Heart right ventricle (tissue), 16 donors: Measurements from ENCODE around the gene TTL. TPM values are rescaled to one million over a fixed set of nuclear protein-coding genes. Genes with fewer than 3 reads are reported as not detected.
"Not testable (repeated sequence)": the region's sequence is repeated elsewhere in the genome, so short reads cannot be mapped to it uniquely, and the experiment has no call there.

Source experiments
- ATAC-seq, 8 donors: fragments of 200-7000 bp; cut with Tn5 transposase; one replicate each; pipeline ENCODE4 v1.9.1; 2020; ENCODE audit warnings: mild to moderate bottlenecking in 8 of 8, moderate library complexity in 8 of 8, moderate number of reproducible peaks in 1 of 8
- DNase-seq, 2 donors: peaks; one replicate each; pipeline ENCODE4 v3.0.0-alpha.2; 2020
- H3K27ac ChIP-seq, 10 donors: fragments of 200-600 bp; sonication (generic) in 2 of 10; one replicate each; pipeline versions ENCODE4 v1.5.0 to v1.8.0; 2020 to 2022; ENCODE audit warnings: mild to moderate bottlenecking in 3 of 10
- H3K27me3 ChIP-seq, 7 donors: fragments of 200-600 bp; one replicate each; pipeline ENCODE4 v1.8.0; 2021 to 2022; ENCODE audit warnings: mild to moderate bottlenecking in 2 of 7
- H3K36me3 ChIP-seq, 9 donors: fragments of 200-600 bp; sonication (generic) in 1 of 9; one replicate each; pipeline versions ENCODE4 v1.5.0 to v1.8.0; 2020 to 2022; ENCODE audit warnings: mild to moderate bottlenecking in 2 of 9
- H3K4me1 ChIP-seq, 9 donors: fragments of 200-600 bp; sonication (generic) in 1 of 9; one replicate each; pipeline versions ENCODE4 v1.5.0 to v1.8.0; 2020 to 2022; ENCODE audit warnings: mild to moderate bottlenecking in 4 of 9
- H3K4me3 ChIP-seq, 10 donors: fragments of 200-600 bp; sonication (generic) in 2 of 10; one replicate each; pipeline versions ENCODE4 v1.5.0 to v1.8.0; 2020 to 2022; ENCODE audit warnings: mild to moderate bottlenecking in 7 of 10, moderate library complexity in 2 of 10
- H3K9me3 ChIP-seq, 11 donors: fragments of 200-600 bp in 10 of 11; sonication (generic) in 2 of 11; one replicate each; pipeline versions ENCODE4 v1.5.0 to v1.8.0; 2013 to 2022; ENCODE audit warnings: mild to moderate bottlenecking in 2 of 11, control low read depth in 1 of 11, moderate library complexity in 1 of 11
- CTCF ChIP-seq, 9 donors: fragments of 200-600 bp; sonication (generic) in 2 of 9; IDR thresholded peaks; one replicate each; pipeline versions ENCODE4 v1.5.0 to v1.8.0; 2021 to 2022; ENCODE audit warnings: antibody characterized with exemption in 9 of 9, mild to moderate bottlenecking in 5 of 9, moderate library complexity in 1 of 9
- WGBS, 2 donors: extraction: QIAGEN DNeasy Blood & Tissue Kit; methylation state at CpG; one replicate each; pipeline ENCODE4 v1.1.7; 2013; ENCODE audit warnings: inconsistent platforms in 1 of 2; 5-methylcytosine and 5-hydroxymethylcytosine counted together
- intact Hi-C, 10 donors: fragments of 100-400 bp; cut with DNase I; formaldehyde crosslinking; loops; one replicate each; pipeline versions ENCODE4 v1.11.1 to v1.14.2; 2022
- polyA plus RNA-seq, 2 donors: library from polyadenylated mRNA; stranded (reverse); fragments of 200-250 nt; gene quantifications; one replicate each; pipeline ENCODE4 v1.2.3, GENCODE V29; 2013
- total RNA-seq, 10 donors: library from RNA; stranded (reverse); fragmentation: NEBNext Ultra II Directional in 3 of 10; extraction: Animal tissue kit (Norgen Biotek cat#: 25700) in 3 of 10; gene quantifications; one replicate each; pipeline versions ENCODE4 v1.2.1 to v1.2.4, GENCODE V29; 2021 to 2023
- donor health status: Arrhythmogenic right ventricular cardiomyopathy.
- donor health status: ischemic (EF 13 %, LVEDD 7.1; RV severe dilation, severe dysfunction).
- donor health status: healthy with polysubstance abuse.
- donor health status: DM: no; HTN: yes; CAD: no.
- donor health status: DM: no; HTN: no; CAD: no.
- donor health status: ischemic (EF 25% LVEDD 6.9; RV normal size, moderate dysfunction).
- donor health status: ischemic (EF 25% LVEDD 5.7; RV mildly dilated, moderate dysfunction).
- donor health status: healthy.
- donor health status: DM: yes; HTN: yes; CAD: no.
- donor health status: Ischemic cardiomyopathy.
- donor health status: ischemic (EF 35%, LVEDD 5.7; RV mildly dilated, moderate dysfunction).
- donor health status: nonischemic (EF 11% LVEDD 7.7; RV severe dilation, severe dysfunction).
- donor health status: DM: yes; HTN: yes; CAD: no.
- donor health status: PGD.
- donor health status: ischemic (EF 29% LVEDD 5.4; RV normal size, mild dysfunction).
- donor health status: nonischemic (EF 23%, LVEDD 6.1; RV moderate dilation, normal function).

The TTL gene
- total and polyA plus RNA-seq, 12 donors, result 12.9 to 54.5 (median 46.4) TPM

- Histone ChIP-seq H3K9me3 (peaks cover 0 to 11% (median 0%) of the 10 kb centered on the region in 11 donors), H3K4me3 (no peak overlapping the region), H3K27ac (no peak overlapping the region), H3K36me3 (peaks cover 0 to 85% (median 19%) of the 10 kb centered on the region in 9 donors), H3K27me3 (no peaks in the 10 kb centered on the region), H3K4me1 (no peaks in the 10 kb centered on the region)
- no peak for DNase-seq
- intact Hi-C loops, result no loop called here
- 89 to 98% methylated on average over 9 of the region's 9 CpGs for WGBS, 2 donors
- TF ChIP-seq CTCF (IDR thresholded peaks at IDR 0.05), result no peak
- ATAC-seq, result no peak
Measured at GRCh38 chr2:112519506-112519905, 37.5 kb downstream of the TTL start.

GRCh38 chr2:112520234-112520783 lies 38.4 kb downstream of the TTL start:
- H3K27ac ChIP-seq, result no peak overlapping the region
- no peak for TF ChIP-seq CTCF (IDR thresholded peaks at IDR 0.05)
- 85 to 91% methylated on average over 7 of the region's 7 CpGs for WGBS, 2 donors
- no peaks in the 10 kb centered on the region for H3K27me3 ChIP-seq
- ATAC-seq, result no peak
- peaks cover 0 to 4% (median 0%) of the 10 kb centered on the region in 11 donors for H3K9me3 ChIP-seq
- H3K4me3 ChIP-seq, result no peak overlapping the region
- no peaks in the 10 kb centered on the region for H3K4me1 ChIP-seq
- DNase-seq, result no peak
- H3K36me3 ChIP-seq, result peaks cover 0 to 77% (median 17%) of the 10 kb centered on the region in 9 donors
- intact Hi-C loops, result no loop called here

- WGBS, 2 donors, result 97% methylated on average over 3 of the region's 3 CpGs
- Histone ChIP-seq H3K27ac (no peak overlapping the region), H3K36me3 (peaks cover 0 to 58% (median 16%) of the 10 kb centered on the region in 9 donors), H3K9me3 (no peaks in the 10 kb centered on the region), H3K4me1 (no peaks in the 10 kb centered on the region), H3K27me3 (no peaks in the 10 kb centered on the region), H3K4me3 (no peak overlapping the region)
- no peak for DNase-seq
- TF ChIP-seq CTCF (IDR thresholded peaks at IDR 0.05), result no peak
- ATAC-seq, result no peak
- intact Hi-C loops, result no loop called here
Measured at GRCh38 chr2:112523291-112523777, 41.4 kb downstream of the TTL start.

GRCh38 chr2:112524276-112524675 lies 42.3 kb downstream of the TTL start:
- intact Hi-C loops, H3K4me3 ChIP-seq, H3K27ac ChIP-seq, DNase-seq, ATAC-seq, H3K27me3 ChIP-seq, H3K4me1 ChIP-seq, H3K9me3 ChIP-seq: not testable (repeated sequence)
- H3K36me3 ChIP-seq, result peaks cover 0 to 58% (median 24%) of the 10 kb centered on the region in 9 donors
- WGBS, 2 donors, result 99 to 100% methylated on average over 3 of the region's 3 CpGs

- Histone ChIP-seq H3K9me3 (no peaks in the 10 kb centered on the region), H3K27me3 (no peaks in the 10 kb centered on the region), H3K27ac (no peak overlapping the region), H3K36me3 (peaks cover 0 to 62% (median 13%) of the 10 kb centered on the region in 9 donors), H3K4me3 (no peak overlapping the region), H3K4me1 (peaks cover 0 to 14% (median 0%) of the 10 kb centered on the region in 9 donors)
- ATAC-seq, result no peak
- no peak for TF ChIP-seq CTCF (IDR thresholded peaks at IDR 0.05)
- DNase-seq, result no peak
- intact Hi-C loops, result no loop called here
- WGBS, 2 donors, result 90 to 92% methylated on average over 5 of the region's 5 CpGs
Measured at GRCh38 chr2:112528541-112528940, 46.6 kb downstream of the TTL start.
